HG02870 (cell line): ENCODE data around the gene ELFN1.

Experiments used
- ATAC-seq: cut with Tn5 transposase; IDR thresholded peaks from one replicate; pipeline ENCODE4 v1.9.1; 2021; ENCODE audit warnings: mild to moderate bottlenecking, moderate library complexity; ENCODE audit not compliant: unreplicated experiment

The ELFN1 gene

DNA sequence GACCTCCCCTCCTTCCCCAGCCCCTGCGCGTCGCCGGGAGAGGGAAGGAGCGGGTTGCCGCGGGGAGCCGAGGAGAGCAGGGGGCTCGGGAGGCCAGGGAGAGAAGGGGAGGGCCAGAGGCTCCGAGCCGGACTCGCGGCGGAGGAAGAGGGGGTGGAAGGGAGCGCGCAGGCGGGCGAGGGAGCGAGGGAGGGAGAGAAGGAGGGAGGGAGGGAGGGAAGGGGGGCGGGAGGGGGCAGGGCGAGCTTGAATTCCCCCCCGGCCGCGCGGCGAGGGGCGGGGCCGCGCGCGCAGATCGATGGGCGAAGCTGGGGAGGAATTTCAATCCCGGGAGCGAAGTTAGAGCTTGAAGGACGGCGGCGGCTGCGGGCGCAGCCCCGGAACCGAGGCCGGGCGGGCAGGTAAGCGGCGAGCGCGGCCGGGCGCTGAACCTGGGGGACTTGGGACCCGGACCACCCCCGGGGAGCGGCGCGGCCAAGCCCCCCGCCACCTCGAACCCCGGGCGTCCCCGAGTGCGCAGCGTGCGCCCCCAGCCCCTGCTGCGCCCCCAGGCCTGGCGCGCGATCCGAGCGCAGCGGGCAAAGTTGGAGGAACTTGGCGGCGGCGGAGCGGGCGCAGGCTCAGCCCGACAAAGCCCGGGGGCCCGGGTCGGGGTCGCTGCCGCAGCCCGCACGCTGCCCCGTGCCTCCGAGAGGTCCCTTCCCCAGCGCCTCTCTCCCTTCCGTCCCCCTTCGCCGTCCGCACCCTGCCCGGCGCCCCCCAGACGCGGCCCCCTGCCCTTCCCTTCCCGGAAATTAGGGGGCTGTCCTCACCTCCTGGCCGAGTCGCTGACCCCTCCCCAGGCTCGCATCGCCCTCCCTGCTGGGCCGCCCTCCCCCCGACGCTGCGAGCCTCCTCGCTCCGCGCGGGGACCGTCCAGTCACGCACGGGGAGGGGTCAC, at the start of gene ELFN1:
Gene ELFN1, plus strand, starts transcription at position 324 of the 940 bp plus-strand sequence. CDS start 74,320 bp downstream, outside the sequence.
- ATAC-seq = no peak

DNA sequence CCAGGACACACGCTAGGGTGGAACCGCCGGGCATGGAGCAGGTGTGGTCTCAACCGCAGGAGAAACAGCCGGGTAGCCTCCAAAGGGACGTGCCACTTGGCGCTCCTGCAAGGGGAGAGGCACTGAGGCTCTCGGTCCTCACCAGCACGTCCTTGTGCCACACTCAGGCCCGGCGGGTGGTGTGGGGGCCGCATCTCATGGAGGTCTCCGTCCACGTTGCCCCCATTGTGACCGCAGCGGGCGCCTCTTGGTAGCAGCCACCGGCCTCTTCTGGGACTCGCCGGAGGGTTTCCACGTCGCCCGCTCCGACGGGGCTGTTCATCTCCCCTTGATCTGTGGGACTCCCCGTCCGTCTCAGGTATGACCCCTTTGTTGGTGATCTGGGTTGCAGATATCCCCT, 49.2 kb upstream of the ELFN1 start:
- ATAC-seq = no peak

DNA sequence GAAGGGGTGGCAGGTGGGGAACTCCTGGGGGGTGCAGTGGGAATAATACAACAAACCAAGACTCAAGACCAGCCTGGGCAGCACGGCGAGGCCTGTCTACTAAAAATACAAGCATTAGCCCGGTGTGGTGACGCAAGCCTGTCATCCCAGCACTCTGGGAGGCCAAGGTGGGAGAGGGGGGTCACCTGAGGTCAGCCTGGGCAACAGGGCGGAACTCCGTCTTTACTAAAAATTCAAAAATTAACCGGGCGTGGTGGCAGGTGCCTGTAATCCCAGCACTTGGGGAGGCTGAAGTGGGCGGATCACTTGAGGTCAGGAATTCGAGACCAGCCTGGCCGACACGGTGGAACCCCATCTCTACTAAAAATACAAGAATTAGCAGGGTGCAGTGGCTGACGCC, 48.4 kb upstream of the ELFN1 start:
- no peak for ATAC-seq

DNA sequence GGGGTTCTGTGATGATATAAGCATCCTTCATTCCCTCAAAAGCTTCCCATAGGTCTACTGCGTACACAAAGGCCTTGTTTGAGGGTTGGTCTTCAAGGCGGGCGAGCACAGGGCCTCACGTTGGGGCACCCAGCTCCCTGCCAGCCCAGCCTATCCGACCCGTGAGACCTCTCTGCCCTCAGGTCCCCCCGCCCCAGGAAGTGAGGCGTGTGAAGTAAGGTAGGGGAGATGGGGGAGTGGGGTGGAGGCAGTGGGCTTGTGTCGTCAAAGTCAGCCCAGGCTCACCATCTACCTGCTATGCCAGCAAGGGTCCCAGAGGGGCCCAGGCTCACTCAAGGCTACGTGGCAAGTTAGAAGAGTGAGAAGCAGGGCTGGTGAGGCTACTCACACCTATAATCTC, 47.6 kb upstream of the ELFN1 start:
- ATAC-seq = no peak

DNA sequence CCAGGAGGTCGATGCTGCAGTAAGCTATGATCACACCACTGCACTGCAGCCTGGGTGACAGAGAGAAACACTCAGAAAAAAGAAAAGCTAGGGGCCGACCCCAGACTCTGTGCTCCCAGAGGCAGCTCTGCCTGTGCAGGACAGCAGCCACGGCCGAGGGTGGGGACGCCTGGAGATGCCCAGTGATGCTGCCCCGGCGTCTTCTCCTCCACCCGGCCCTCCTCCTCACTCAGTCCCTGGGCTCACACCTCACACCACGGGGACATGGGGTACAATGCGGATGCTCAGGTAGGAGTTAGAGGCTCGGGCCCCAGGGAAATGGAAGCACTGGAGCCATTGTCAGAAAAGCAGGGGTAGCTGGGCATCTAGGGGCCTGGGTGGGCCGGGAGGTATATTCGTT, 46.3 kb upstream of the ELFN1 start:
- no peak for ATAC-seq

DNA sequence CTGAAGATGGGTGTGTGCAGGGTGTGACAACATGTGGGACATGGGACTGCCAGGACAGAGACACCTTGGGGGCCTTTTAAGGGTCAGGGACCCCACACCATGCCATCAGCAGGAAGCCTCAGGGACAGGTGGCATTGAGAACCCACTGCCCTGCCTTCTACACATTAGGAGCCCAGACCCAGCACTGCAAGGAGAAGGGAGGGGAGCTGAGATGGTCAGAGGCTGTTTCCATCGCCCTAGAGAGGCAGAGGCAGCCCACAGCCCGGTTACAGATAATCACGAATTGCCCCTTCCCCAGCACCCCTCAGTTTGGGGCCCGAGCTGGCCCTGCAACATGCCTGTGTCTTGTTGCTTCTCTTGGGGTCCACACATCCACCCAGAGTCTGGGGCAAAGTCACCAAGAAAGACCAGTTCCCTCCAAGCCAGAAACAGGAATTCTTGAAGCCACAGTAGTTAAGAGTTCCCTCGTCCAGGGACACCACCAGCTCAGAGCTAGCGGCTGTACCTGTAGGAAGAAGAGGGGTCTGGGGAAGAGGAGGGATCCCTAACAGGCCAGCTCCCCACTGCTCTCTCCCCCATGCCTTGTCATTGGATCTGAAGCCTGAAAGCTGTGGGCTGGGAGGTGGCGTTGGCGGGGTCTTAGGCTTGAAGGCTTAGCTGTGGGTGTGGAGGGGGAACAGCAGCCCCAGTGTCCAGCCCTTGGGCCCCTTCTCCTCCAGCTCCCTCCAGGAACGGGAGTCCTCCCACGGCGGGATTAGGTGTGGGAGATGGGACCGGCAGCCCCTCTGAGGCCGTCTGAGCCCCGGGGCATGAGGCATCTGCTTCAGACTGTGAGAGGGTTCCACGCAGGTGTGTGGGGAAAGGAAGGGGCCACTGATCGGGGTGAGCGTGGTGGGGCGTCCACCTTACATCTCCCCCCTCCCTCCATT, 44.8 kb upstream of the ELFN1 start:
- ATAC-seq = no peak

DNA sequence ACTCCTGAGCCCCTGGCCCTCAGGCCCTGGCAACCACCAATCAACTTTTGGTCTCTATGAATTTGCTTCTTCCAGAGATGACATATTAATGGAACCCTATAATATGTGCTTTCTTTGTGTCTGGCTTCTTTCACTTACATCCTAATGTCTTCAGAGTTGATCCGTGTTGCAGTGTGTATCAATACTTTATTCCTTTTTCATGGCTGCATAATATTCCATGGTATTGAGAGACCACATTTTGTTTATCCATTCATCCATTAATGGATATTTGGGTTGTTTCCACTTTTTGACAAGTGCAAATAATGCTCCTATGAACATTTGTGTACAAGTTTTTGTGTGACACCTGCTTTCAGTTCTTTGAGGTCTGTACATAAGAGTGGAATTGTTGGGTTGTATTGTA, 43.3 kb upstream of the ELFN1 start:
- ATAC-seq = no peak

DNA sequence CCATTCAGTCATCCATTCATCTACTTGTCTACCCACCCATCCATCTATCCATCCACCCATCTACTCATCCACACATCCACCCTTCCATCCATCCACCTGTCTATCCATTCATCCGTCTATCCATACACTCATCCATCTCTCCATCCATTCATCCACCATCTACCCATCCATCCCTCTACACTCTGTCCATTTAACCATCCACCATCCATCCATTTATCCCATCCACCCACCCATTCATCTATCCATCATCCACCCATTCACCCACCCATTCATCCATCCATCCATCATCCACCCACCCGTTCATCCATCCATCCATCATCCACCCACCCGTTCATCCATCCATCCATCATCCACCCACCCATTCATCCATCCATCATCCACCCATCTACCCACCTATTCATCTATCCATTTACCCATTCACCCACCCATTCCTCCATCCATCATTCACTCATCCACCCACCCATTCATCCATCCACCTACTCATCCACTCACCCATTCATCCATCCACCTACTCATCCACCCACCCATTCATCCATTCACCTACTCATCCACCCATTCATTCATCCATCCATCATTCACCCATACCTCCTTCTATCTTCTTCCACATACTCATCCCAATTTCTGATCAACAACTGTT, 39.3 kb upstream of the ELFN1 start:
- no peak for ATAC-seq

DNA sequence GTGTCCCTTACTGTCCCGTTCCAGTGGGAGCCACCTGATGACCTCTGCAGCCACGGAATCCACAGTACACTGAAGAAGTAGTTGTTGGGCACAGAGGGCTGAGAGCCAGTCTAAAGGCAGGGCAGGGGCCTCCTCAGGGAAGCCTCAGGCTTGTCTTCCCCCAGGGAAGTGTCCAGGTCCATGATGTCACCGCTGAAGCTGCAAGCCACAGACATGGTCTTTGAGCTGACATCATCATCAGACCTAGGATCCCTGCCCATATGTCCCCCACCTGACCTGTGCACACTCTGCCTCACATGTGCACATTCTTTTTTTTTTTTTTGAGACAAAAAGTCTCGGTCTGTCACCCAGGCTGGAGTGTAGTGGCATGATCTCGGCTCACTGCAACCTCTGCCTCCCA, 38.4 kb upstream of the ELFN1 start:
- no peak for ATAC-seq

DNA sequence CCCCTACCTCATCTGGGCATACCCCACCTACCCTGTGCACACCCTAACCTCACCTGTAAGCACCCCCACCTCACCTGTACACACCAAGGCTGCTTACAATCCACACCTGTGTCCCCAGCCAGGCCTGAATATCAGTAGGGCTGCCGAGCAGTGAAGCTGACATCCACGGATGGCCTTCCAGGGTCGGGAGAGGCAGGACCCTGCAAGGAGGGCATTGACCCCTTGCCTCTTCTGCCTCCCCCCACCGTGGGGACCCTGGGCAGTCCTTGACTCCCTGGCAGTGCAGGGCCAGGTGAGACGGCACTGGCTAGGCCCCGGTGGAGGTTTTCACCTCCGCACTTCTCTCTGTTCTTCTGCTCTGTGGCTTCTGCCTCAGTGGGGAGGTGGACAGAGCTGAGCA, 37.6 kb upstream of the ELFN1 start:
- ATAC-seq = no peak

DNA sequence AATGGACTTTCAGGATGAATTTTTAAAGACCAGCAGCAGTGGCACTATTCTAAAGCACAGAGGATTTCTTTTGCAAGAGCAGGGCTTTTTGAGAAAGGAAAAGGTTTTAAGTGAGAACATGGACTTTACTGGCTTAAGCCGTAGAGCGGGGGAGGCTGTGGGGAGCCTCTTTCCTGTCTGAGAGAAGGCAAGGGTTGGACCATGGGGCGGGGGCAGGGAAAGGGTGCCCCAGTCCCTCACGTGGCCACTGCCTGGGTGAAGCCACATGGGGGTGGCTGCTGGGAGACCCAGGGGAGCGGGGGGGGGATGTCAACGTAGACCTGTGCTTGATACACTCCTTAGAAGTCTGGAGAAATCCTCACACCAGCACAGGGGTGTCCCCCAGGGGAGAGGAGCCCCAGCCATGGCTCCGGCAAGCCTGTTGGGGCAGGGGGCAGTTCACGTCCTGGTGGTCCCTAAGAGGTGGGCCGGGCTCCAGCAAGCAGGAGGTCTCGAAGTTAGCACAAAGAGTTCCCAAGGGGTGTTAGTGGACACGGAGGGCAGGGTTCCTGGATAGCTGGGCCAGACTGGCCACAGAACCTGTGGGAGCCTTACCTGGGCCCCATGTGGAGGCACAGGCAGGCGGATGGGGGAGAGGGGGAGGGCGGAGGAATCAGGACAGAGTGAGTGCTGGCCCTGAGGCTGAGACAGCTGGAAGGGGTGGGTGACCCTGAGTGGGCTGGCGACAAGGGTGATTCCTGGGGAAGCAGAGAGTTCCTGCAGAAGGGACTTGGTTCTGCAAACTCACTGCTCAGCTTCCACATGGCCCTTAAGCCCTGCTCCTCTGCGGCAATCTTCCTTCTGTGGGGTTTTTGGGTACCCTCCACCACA, 36.9 kb upstream of the ELFN1 start:
- ATAC-seq = no peak

DNA sequence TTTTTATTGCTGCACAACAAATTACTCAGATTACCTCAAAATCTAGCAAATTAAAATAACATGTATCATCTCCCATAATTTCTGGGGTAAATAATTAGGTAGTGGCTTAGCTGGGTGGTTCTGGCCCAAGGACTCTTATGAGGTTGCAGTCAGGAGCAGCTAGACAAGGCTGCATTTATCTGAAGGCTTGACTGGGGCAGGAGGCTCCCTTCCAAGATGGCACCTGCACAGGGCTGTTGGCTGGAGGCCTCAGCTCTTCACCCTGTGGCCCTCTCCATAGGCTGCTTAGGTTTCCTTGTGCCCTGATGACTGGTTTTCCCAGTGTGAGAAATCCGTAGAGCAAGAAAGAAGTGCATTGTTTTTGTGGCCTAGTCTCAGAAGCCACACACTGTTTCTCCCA, 34.7 kb upstream of the ELFN1 start:
- no peak for ATAC-seq

DNA sequence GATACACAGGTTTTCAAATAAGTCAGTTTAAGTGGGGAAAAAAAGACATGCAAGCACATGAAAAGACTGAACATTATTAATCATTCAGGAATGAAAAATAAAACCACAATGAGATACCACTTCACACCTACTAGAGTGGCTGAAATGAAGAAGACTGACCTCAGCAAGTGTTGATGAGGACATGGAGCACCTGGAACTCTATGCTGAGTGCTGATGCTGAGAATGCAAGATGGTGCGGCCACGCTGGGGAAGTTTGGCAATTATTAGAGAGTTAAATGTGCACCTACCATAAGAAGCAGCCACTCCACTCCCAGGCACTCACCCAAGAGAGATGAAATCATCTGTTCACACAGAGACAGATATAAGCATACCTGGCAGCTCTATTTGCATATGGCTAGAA, 32.9 kb upstream of the ELFN1 start:
- no peak for ATAC-seq

DNA sequence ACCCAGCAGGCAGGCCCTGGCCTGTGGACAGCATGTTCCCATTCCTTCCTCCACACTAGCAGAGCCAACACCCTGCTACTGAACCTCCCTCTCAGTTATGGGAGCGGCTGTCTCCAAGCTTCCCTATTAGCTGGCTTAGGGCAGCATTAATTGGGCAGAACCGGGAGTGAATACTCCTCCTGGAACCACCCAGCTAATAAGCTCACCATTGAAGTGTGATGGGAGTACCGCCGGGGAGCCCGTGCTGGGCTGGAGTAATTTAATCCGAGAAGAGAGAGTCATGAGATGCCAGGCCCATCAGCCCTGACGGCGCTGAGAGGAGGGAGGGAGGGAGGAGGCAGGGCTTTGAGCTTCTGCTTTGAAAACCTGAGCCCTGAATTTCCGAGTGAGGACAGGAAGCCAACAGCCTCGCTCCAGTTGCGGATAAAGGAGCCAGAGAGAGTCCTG, 31.8 kb upstream of the ELFN1 start:
- ATAC-seq = no peak

DNA sequence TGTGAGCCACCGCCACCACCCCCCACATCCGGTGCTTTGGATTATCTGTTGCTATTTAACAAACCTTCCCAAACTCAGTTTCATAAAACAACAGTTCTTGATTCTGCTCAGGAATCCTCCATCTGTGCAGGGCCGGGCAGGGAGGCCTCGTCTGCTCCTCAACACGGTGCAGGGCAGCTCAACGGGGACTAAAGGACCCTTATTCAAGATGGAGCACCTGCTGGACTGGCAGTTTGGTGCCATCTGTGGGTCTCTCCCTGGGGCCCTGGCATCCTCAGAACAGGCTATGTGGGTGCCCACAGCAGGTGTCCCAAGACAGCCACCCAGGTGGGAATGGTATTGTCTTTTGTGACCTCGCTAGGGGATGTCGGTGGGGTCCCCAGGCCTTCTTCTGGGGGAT, 31.0 kb upstream of the ELFN1 start:
- ATAC-seq = no peak

DNA sequence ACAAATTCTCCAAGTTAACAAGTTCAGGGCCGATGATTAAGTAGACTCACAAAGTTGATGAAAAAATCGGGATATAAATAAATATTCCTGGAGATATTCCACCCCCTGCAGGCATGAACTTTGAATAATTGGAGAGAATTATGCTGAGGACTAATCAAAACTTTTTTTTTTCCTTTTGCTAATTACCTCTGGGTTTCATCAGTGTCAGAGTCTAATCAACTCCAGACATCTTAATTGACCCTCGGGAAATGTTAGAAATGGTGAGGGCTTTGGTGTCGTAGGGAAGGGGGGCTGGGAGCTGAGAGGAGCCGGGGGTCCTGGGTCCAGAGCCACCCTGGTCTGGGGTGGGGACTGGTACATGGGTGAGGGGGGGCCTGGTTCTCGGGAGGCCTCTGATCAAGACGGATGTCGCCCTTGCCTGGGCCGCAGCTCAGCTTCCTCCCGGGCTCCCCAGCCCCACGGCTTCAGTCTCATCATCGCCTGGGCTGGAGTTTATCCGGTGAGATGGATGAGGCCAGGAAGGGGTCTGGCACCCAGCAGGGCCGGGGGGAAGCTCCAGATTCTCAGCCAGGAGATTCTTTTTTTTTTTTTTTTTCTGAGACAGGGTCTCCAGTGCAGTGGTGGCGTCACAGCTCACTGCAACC, 30.4 kb upstream of the ELFN1 start:
- ATAC-seq = no peak

DNA sequence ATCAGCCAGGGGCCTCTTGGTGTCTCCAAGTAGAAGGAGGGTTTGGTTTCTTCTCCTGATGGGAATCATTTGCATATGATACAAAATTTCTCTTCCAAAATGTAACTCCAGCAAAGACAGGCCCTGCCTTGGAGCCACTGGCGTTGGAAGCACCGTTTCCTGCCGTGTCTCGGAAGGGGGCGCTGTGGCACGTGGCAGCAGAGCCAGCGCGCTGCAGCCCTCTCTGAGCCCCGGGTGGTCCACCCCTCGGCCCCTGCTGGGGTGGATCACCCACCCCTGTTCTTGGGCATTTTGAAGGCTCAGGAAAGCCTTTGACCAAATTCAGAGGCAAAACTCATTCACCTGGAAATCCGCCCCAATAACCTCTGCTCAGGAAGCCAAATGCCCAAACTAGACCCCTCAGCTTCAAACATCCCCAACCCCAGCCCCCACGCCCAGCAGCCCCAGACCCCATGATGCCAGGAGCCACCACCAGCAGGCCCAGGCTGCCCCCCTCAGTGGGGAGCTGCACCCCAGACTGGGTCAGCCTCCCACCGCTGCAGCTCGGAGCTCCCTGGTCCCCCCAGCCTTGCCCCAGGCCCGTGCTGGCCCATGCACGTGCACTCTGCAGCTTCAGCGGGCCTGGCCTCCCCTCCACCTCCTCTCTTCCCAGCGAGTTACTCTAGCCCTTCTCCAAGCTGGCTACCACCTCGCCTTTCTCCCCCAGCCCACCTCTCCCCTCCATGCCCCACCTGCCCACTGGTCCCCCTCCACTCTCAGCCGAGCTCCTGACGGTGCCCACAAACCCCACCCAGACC, 29.5 kb upstream of the ELFN1 start:
- ATAC-seq = no peak

DNA sequence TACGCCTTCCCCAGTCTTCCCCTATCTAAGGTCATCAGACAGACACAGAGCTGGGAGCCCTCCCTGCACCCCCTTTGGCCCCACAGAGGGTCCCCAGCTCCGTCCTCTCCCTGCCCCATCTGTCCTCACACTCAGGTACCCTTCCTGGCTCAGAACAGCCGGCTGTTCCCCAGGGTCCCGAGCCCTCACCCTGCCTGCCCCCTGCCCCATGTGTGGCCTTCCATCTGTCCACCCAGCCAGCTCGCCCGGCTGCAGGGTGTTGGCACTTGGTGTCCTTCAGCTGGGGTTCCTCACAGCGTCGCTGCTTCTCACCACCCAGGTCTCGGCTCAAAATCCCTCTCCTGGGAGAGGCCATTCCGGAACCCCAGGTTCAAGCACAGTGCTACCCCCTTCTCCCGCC, 28.9 kb upstream of the ELFN1 start:
- ATAC-seq = no peak

DNA sequence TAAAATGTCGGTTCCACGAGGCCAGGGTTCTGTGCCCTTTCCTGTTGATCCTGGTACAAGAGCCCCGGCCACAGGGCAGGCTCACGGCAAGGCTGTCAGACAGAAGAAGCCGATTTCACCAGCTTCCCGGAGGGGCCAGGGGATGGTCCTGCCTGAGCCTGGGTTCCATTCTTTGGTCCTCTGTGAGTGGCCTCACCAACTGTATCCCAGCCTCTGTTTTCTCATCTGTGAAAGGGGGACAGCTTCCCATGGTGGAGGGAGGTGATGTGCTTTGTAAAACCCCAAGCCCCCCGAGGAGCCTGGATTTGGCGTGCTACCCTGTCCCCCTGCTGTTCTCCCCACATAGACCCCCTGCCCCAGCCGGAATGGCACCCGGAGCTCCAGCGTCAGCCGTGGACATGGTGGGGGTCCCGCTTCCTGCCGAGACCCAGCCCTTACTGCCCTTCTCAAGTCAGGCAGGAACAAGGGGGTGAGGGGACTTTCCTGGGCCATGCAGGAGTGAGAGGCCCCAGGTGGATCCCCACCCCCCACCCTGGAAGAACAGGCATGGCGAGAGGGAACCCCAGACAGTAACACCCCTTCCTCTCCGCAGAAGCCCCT, 28.3 kb upstream of the ELFN1 start:
- no peak for ATAC-seq
